Activated CD8-positive, alpha-beta T cell treated with anti-CD3 and anti-CD28 coated beads for 36 hours (primary cell): ENCODE measurements around the gene ARHGAP1. TPM values are rescaled to one million over a fixed set of nuclear protein-coding genes. Genes with fewer than 3 reads are reported as not detected.

ENCODE experiments used
- ATAC-seq: fragments of 200-7000 bp; cut with Tn5 transposase; one replicate; pipeline ENCODE4 v1.10.0; 2021; ENCODE audit warnings: mild to moderate bottlenecking, moderate library complexity
- CTCF ChIA-PET: fragments of 350-600 bp; sonication (Branson Sonifier 250); formaldehyde crosslinking; loops from one replicate; lab custom pipeline; 2021; ENCODE audit warnings: antibody characterized with exemption; lab: Charles Lee
- POLR2A ChIA-PET: fragments of 350-600 bp; sonication (Branson Sonifier 250); formaldehyde crosslinking; loops from one replicate; lab custom pipeline; 2021; ENCODE audit warnings: antibody characterized with exemption; lab: Charles Lee
- DNase-seq: peaks from one replicate; pipeline ENCODE4 v3.0.0-alpha.2; 2020
- H3K27ac Mint-ChIP-seq: one replicate; pipeline ENCODE4 v1.8.0; 2021; ENCODE audit warnings: mild to moderate bottlenecking, mixed read lengths
- H3K27me3 Mint-ChIP-seq: one replicate; pipeline ENCODE4 v1.8.0; 2021; ENCODE audit warnings: mixed read lengths
- H3K36me3 Mint-ChIP-seq: one replicate; pipeline ENCODE4 v1.8.0; 2021; ENCODE audit warnings: low read depth, mixed read lengths
- H3K4me1 Mint-ChIP-seq: one replicate; pipeline ENCODE4 v1.8.0; 2021; ENCODE audit warnings: low read depth, mixed read lengths
- H3K4me3 Mint-ChIP-seq: one replicate; pipeline ENCODE4 v1.8.0; 2021; ENCODE audit warnings: mild to moderate bottlenecking, moderate library complexity, mixed read lengths
- H3K9me3 Mint-ChIP-seq: one replicate; pipeline ENCODE4 v1.8.0; 2021; ENCODE audit warnings: mixed read lengths
- intact Hi-C: fragments of 100-400 bp; cut with micrococcal nuclease; formaldehyde crosslinking; loops from one replicate; pipeline ENCODE4 v1.10.0; 2022
- total RNA-seq, 2 experiments: library from RNA; stranded (reverse); gene quantifications; one replicate each; pipeline ENCODE4 v1.2.3, GENCODE V29; 2021
- TF ChIP-seq, protein P1 (sequence below): fragments of 200-600 bp; IDR thresholded peaks from one replicate; pipeline ENCODE4 v1.8.0; 2022; ENCODE audit warnings: antibody characterized with exemption, mild to moderate bottlenecking

Gene ARHGAP1
- total RNA-seq, 2 experiments from 2014 or later: 32.7 to 34.5 TPM

DNA sequence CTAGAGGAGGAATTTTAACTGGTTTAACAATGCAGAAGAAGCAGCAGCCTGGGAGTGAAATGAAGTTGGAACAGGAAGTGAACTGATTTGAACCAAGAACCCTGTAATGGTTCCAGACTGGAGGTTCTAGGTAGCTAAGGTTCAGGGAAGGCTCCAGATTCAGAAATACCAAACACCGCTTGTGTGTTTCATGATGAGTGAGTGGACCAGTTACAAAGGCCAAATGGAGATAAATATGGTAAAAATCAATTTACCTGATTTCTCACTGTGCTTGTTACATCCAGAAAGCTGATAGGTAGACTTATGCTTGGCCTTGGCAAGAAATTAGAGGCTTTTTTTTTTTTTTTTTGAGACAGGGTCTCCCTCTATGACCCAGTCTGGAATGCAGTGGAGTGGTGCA is 70.2 kb downstream of the ARHGAP1 start:
- Mint-ChIP-seq H3K4me3 (no peak overlapping the region), H3K4me1 (peaks cover 7% of the 10 kb centered on the region), H3K27ac (no peak overlapping the region), H3K36me3 (peaks cover 8% of the 10 kb centered on the region), H3K9me3 (no peaks in the 10 kb centered on the region), H3K27me3 (no peaks in the 10 kb centered on the region)
- ChIA-PET CTCF (interaction anchor here (2.2 kb wide), 1 partner anchor 12 kb away, joined by 8 read pairs; no protein-coding TSS in a partner anchor), POLR2A (interaction anchor here (1.5 kb wide), 1 partner anchor 41 kb away, joined by 3 read pairs; no protein-coding TSS in a partner anchor)
- ATAC-seq (no peak), DNase-seq (no peak)
- TF ChIP-seq, protein P1, sequence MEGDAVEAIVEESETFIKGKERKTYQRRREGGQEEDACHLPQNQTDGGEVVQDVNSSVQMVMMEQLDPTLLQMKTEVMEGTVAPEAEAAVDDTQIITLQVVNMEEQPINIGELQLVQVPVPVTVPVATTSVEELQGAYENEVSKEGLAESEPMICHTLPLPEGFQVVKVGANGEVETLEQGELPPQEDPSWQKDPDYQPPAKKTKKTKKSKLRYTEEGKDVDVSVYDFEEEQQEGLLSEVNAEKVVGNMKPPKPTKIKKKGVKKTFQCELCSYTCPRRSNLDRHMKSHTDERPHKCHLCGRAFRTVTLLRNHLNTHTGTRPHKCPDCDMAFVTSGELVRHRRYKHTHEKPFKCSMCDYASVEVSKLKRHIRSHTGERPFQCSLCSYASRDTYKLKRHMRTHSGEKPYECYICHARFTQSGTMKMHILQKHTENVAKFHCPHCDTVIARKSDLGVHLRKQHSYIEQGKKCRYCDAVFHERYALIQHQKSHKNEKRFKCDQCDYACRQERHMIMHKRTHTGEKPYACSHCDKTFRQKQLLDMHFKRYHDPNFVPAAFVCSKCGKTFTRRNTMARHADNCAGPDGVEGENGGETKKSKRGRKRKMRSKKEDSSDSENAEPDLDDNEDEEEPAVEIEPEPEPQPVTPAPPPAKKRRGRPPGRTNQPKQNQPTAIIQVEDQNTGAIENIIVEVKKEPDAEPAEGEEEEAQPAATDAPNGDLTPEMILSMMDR: no peak
- intact Hi-C loops: no loop called here

DNA sequence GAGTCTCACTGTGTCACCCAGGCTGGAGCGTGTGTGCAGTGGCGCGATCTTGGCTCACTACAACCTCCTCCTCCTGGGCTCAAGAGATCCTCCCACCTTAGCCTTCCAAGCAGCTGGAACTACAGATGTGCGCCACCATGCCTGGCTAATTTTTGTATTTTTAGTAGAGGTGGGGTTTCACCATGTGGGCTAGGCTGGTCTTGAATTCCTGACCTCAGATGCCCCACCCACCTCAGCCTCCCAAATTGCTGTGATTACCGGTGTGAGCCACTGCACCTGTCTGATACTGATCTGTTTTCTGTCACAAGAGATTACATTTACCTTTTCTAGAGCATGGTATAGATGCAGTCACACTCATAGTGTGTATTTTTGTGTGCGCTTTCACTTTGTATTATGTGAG is 71.5 kb downstream of the ARHGAP1 start:
- H3K4me1 Mint-ChIP-seq: peaks cover 9% of the 10 kb centered on the region
- ATAC-seq (no peak), DNase-seq (no peak)
- POLR2A ChIA-PET: interaction anchor here (1.5 kb wide), 1 partner anchor 42 kb away, joined by 3 read pairs; no protein-coding TSS in a partner anchor
- peaks cover 14% of the 10 kb centered on the region for H3K36me3 Mint-ChIP-seq
- TF ChIP-seq, protein P1: no peak
- H3K9me3 Mint-ChIP-seq: no peaks in the 10 kb centered on the region
- intact Hi-C loops: no loop called here
- H3K4me3 Mint-ChIP-seq: no peak overlapping the region
- H3K27ac Mint-ChIP-seq: no peak overlapping the region
- H3K27me3 Mint-ChIP-seq: no peaks in the 10 kb centered on the region
- CTCF ChIA-PET: interaction anchor here (2.2 kb wide), 1 partner anchor 11 kb away, joined by 8 read pairs; no protein-coding TSS in a partner anchor

Other genes starting within 250 kb of the ARHGAP1 start
- gene AMBRA1, start 106.6 kb downstream of the ARHGAP1 start, total RNA-seq: 10 to 100 TPM; 24.0 to 24.1 TPM
- 1 to 10 TPM; 3.1 to 3.3 TPM for gene HARBI1, start 83.4 kb downstream of the ARHGAP1 start, total RNA-seq
- gene ATG13, start 83.1 kb downstream of the ARHGAP1 start, total RNA-seq: 10 to 100 TPM; 53.4 to 61.2 TPM
- gene ZNF408, start 412 bp upstream of the ARHGAP1 start, total RNA-seq: 1 to 10 TPM; 9.2 to 9.7 TPM
- not detected for gene F2, start 18.6 kb upstream of the ARHGAP1 start, total RNA-seq
- gene CKAP5, start 145.7 kb upstream of the ARHGAP1 start, total RNA-seq: 100 to 1,000 TPM; 137 to 145 TPM
- gene LRP4, start 217.9 kb upstream of the ARHGAP1 start, total RNA-seq: under 1 TPM; 0.36 to 0.45 TPM
- gene CSTPP1, start 236.1 kb upstream of the ARHGAP1 start, total RNA-seq: 10 to 100 TPM; 12.8 to 14.4 TPM